SKM-1 (cell line): ENCODE results near the gene ZBED2.
"Not testable (repeated sequence)": the region's sequence is repeated elsewhere in the genome, so short reads cannot be mapped to it uniquely, and the experiment has no call there.

ENCODE experiments used
- DNase-seq: peaks from one replicate; lab custom pipeline; 2025; ENCODE audit not compliant: unreplicated experiment; lab: John Stamatoyannopoulos, UW

The ZBED2 gene

GRCh38 chr3:111595232-111595631 lies at the start of gene ZBED2:
ZBED2 (minus strand) TSS chr3:111595346; CDS start chr3:111594201, 1,145 bp downstream.
- no peak for DNase-seq

- DNase-seq, result no peak
These were observed 44.2 kb upstream of the ZBED2 start for GRCh38 chr3:111639316-111639715.

GRCh38 chr3:111636366-111636885 lies 41.3 kb upstream of the ZBED2 start:
- DNase-seq, result no peak

- DNase-seq, result no peak
These were observed 40.3 kb upstream of the ZBED2 start for GRCh38 chr3:111635403-111635802.

GRCh38 chr3:111630638-111631037 lies 35.5 kb upstream of the ZBED2 start:
- not testable (repeated sequence) for DNase-seq

GRCh38 chr3:111629018-111629417 lies 33.9 kb upstream of the ZBED2 start:
- DNase-seq, result not testable (repeated sequence)

GRCh38 chr3:111627092-111627491 lies 31.9 kb upstream of the ZBED2 start:
- no peak for DNase-seq

- no peak for DNase-seq
These were observed 26.4 kb upstream of the ZBED2 start for GRCh38 chr3:111621535-111621934.

- DNase-seq, result no peak
These were observed 24.7 kb upstream of the ZBED2 start for GRCh38 chr3:111619833-111620232.

GRCh38 chr3:111618945-111619344 lies 23.8 kb upstream of the ZBED2 start:
- DNase-seq, result no peak

- no peak for DNase-seq
These were observed 22.9 kb upstream of the ZBED2 start for GRCh38 chr3:111617912-111618601.

GRCh38 chr3:111617406-111617805 lies 22.3 kb upstream of the ZBED2 start:
- DNase-seq, result no peak

GRCh38 chr3:111616417-111617105 lies 21.4 kb upstream of the ZBED2 start:
- no peak for DNase-seq

- no peak for DNase-seq
These were observed 20.7 kb upstream of the ZBED2 start for GRCh38 chr3:111615880-111616279.

GRCh38 chr3:111613294-111613693 lies 18.1 kb upstream of the ZBED2 start:
- no peak for DNase-seq

GRCh38 chr3:111610612-111611054 lies 15.5 kb upstream of the ZBED2 start:
- no peak for DNase-seq

- no peak for DNase-seq
These were observed 15.0 kb upstream of the ZBED2 start for GRCh38 chr3:111610189-111610588.

GRCh38 chr3:111609700-111610099 lies 14.6 kb upstream of the ZBED2 start:
- DNase-seq, result no peak

GRCh38 chr3:111608383-111608782 lies 13.2 kb upstream of the ZBED2 start:
- DNase-seq, result no peak

GRCh38 chr3:111607240-111607920 lies 12.2 kb upstream of the ZBED2 start:
- DNase-seq, result no peak

- DNase-seq, result no peak
These were observed 10.3 kb upstream of the ZBED2 start for GRCh38 chr3:111605493-111605892.

GRCh38 chr3:111605018-111605417 lies 9.9 kb upstream of the ZBED2 start:
- DNase-seq, result no peak
